HuH-7 (cell line): ENCODE data around the gene MUC4.
"Not testable (repeated sequence)": the region's sequence is repeated elsewhere in the genome, so short reads cannot be mapped to it uniquely, and the experiment has no call there.

Experiments used
- DNase-seq: peaks from one replicate; pipeline ENCODE4 v3.0.0; 2011; ENCODE audit warnings: low spot score

MUC4 gene

DNA sequence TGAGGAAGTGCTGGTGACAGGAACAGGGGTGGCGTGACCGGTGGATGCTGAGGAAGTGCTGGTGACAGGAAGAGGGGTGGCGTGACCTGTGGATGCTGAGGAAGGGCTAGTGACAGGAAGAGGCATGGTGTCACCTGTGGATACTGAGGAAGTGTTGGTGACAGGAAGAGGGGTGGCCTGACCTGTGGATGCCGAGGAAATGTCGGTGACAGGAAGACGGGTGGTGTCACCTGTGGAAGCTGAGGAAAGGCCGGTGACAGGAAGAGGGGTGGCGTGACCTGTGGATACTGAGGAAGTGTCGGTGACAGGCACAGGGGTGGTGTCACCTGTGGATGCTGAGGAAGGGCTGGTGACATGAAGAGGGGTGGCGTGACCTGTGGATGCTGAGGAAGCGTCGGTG is 30.5 kb downstream of the MUC4 start:
- DNase-seq = not testable (repeated sequence)

DNA sequence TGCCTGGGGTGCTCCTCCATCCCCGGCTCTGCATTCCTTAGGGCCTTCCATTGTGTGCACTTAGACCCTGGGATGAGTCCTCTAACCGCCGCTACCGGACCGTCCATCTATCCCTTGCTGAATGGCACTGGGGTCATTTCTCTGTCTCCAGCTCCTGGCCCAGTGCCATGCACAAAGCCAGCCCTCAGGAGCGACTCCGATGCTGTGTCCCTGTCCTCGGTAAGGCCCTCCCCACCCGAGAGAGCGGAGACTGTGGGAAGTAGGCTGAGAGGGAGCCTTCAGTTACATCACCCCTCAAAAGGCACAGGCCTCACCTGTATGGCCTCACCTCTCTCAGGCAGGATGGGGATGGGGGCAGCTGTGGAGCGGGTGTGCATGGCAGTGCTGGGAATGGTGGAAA is 33.8 kb downstream of the MUC4 start:
- no peak for DNase-seq

DNA sequence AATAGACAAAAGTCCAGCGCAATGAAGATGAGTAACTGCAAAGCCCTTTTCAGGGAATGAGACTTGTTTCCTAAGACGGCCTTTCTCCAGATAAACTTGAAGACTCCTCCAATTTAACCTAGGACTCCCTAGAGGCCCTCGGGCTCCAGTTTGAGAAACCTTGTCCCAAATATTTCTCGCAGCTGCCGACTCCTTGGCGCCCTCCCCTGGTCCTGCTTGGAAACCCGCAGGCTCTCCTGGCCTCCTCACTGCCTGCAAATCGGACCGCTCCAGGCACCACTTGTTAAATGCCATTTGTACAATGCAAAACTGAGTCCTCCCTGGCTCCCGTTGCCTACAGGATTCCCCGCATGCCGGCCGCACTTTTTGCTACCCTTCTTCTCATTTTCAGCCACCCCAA is 36.8 kb downstream of the MUC4 start:
- DNase-seq = peak; percentile 82

DNA sequence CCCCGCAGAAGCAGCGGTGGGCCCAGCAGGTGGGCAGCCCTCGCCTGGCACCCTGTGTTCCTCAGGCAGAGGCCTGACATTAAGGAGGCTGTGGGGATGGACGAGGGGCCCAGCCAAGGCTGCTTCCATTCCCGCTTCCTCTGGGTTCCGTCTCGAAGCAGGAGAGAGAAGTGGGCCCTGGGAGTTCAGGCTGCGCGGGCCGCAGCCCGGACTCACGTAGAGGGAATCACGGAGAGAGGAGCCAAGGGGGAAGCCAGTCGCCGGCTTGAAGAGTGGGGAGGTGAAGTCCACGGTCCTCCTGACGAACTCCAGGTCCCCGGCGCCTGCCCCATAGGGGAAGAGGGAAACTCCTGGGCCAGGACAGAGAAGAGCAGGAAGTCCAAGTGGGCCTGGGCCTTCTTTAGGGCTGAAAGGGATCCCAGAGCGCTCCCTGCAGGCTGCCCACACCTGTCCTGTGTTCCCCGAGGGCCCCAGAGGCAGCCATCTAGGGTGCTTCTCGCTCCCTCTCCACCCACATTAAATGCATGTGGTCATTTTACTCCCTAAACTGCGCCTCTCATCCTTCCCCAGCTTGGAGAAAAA is 37.7 kb downstream of the MUC4 start:
- DNase-seq = no peak

DNA sequence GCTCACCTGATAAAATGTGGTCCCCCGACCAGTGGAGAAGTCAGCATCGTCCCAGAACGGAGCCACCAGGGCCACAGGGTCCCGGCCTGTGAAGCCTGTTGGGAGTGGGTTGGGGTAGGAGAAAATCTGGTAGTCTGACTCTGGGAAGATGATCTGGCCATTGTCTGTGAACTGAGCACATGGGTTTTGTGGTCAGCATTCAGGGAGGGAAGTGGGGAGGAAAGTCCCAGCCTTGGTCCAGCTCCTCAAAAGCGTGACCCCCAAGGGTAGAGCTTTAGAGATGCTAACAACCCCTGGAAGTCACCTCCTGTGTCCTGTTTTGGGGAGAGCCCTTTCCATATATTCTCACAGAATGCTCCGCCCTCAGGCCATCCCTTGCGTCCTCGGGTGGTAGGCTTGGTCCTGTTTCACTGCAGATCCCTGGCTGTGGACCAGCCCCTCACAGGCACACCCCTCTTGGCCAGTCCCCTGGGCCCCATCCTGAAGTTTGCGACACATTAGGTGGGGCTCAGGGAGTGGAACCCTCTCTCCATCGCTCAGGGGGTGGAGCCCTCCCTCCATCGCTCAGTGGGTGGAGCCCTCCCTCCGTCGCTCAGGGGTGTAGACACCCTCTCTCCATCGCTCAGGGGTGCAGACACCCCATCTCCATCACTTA is 40.0 kb downstream of the MUC4 start:
- DNase-seq = no peak

DNA sequence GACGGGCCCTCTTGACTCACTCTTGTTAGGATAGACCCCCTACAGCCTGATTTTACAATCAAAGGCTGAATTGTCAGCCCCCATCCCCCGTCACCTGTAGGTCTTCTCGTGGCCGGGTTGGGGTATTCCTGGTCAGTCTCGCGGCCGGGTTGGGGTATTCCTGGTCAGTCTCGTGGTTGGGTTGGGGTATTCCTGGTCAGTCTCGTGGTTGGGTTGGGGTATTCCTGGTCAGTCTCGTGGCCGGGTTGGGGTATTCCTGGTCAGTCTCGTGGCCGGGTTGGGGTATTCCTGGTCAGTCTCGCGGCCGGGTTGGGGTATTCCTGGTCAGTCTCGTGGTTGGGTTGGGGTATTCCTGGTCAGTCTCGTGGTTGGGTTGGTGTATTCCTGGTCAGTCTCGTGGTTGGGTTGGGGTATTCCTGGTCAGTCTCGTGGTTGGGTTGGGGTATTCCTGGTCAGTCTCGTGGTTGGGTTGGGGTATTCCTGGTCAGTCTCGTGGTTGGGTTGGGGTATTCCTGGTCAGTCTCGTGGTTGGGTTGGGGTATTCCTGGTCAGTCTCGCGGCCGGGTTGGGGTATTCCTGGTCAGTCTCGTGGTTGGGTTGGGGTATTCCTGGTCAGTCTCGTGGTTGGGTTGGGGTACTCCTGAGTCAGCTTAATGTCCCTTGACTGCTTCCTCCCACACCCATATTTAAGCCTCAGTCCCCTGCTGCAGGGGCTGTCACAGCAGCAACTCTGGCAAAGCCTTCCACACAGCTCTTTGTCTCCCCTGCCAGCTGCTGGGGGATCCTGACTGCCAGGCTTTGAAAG is 40.7 kb downstream of the MUC4 start:
- not testable (repeated sequence) for DNase-seq

DNA sequence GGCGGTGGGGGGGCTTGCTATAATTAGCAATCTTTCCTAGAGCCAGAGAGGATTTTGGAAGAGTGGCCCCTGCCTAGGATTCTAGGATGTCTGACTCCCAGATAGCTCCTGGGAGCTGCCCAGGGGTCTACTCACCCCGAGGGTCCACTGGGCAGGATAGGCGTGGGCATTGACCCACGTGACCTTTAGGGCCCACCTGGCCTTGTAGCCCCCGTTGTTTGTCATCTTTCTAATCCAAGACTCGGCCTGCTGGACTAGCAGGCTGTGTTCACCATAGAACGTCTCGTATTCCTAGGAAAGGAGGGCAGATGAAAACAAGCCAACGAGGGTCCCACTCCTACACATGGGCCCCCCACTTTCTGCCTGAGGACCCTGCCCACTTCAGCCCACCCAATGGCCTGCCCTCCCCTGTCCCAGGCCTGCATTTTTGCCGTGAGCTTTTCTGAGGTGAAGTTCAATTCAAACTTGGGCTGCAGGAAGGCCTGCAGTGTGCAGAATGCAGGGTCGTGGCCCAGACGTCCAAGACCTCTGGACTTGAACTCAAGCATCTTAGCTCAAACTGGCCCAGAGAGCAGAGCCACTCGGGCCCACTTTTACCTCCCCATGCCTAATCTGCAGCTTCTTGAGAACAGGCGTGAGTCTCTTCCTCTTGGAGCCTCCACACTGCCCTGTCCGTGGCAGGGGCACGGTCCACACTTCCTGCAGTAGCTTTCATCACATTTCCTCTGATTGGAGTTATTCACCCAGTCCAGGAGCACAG is 41.5 kb downstream of the MUC4 start:
- DNase-seq = no peak

DNA sequence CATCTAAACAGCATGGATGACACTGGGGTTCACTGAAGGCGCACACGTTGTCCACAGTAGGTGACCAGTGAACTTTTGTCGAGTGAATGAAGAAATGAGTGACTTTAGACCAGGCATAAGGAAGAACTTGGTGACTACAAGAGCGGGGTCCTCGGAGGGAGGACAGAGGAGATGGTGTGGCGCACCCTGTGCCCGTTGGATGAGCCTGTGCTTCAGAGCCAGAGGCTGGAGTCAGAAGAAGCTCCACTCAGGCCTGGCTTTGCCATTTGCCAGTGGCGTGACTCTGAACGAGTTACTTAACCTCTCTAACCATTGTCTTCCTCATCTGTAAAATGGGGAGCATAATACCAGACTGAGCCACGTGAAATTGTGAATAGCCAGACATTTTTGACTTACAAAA is 42.2 kb downstream of the MUC4 start:
- DNase-seq = no peak

DNA sequence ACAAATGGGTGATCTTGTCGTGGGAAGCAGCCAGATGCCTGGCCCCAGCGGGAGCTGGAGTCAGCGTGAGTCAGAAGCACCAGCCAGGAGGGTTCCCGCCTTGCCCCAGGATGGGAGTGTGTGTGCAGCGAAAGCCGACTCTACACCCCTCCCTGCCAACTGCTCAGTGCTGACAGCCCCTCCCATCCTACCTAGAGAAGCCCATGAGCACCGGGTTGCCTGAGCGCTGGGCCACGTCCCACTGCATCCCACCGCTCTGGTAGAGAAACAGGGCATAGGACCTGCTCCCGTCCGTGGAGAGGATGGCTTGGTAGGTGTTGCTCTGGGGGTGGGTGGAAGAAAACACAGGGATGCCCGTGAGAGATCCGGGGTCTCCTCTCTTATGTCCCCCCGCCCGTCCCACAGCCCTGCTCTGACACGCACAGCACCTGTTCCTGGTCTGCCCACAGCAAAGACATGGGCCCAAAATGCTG is 42.9 kb downstream of the MUC4 start:
- DNase-seq = no peak

DNA sequence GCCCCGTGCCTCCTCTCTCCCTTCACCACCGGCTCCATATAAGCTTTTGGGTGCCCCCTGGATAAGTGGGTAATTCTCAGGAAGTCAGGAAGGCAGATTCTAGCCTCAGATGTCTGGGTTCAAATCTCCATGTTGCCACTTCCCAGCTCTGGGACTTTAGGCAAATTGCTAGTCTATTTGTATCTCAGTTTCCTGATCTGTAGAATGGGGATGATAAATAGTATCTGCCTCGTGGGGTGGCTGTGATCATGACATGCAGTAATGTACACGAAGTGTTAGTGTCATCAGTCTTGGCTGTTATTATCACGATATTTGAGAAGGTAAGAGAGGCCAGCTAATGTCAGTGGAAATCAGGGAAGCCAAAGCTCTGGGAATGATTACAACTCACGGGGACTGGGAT is 43.3 kb downstream of the MUC4 start:
- DNase-seq = no peak

DNA sequence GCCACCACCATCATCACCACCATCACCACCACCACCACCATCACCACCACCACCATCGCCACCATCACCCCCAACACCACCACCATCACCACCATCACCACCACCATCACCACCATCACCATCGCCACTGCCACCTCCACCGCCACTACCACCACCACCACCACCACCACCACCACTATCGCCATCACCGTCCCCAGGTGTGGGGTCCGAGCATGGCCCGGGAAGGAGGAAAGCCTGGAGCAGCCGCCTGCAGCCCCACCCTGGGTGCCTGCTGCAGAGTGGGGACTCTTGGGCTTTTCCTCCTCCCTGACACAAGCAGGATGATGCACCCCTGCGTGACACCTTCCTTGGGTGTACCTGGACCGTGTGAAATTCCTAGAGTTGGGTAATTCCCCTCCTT is 43.9 kb downstream of the MUC4 start:
- no peak for DNase-seq

DNA sequence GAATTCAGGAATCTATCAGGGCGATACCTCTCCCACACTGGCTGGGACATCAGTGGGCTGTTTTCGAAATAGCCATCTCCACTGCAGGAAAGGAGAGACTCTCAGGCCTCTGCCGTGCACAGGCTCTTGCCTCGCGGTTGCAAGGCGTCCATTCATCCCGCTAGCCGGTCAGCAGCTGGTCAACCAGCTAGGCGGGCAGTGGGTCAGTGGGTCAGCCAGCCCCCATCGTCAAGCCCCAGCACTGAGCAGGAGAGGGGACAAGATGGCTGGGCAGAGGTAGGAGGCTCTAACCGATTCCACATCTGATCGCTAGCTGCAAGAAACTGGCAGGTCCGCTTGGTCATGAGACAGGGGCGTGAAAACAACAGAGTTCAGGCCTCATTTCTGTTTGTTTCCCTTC is 45.1 kb downstream of the MUC4 start:
- no peak for DNase-seq

DNA sequence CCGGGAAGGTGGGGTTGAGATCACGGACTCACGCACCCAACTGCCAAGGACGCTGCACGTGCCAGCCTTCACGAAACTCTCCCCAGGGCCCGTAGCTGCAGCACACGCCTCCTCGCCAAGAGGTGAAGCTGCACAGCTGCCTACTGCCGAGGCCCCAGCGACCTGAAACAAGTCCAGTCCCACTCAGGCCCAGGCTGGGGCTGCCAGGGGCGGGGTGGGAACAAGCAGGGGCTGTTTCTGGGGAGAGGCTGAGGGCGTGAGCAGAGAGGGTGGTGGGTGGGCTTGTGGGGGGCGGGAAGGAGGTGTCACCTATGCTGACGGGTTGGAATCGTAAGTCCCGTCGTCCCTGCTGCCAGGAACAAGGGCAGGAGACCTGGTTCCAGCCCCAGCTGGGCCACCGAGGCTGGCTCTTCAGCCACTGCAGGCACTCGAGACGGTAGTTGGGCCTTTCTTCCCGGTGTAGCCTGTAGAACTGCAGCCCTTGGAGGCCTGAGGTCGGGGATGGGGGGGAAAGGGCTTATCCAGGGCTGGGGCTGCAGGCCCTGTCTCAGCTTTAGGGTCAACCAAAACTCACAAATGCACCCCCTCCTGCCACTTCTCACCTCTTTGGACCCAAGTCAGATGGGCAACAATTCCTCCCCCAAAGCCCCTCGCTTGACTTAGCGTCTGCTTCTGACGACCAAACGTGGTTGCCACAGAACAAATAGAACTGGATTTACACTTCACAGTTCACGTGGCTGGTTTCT is 46.6 kb downstream of the MUC4 start:
- DNase-seq = no peak

DNA sequence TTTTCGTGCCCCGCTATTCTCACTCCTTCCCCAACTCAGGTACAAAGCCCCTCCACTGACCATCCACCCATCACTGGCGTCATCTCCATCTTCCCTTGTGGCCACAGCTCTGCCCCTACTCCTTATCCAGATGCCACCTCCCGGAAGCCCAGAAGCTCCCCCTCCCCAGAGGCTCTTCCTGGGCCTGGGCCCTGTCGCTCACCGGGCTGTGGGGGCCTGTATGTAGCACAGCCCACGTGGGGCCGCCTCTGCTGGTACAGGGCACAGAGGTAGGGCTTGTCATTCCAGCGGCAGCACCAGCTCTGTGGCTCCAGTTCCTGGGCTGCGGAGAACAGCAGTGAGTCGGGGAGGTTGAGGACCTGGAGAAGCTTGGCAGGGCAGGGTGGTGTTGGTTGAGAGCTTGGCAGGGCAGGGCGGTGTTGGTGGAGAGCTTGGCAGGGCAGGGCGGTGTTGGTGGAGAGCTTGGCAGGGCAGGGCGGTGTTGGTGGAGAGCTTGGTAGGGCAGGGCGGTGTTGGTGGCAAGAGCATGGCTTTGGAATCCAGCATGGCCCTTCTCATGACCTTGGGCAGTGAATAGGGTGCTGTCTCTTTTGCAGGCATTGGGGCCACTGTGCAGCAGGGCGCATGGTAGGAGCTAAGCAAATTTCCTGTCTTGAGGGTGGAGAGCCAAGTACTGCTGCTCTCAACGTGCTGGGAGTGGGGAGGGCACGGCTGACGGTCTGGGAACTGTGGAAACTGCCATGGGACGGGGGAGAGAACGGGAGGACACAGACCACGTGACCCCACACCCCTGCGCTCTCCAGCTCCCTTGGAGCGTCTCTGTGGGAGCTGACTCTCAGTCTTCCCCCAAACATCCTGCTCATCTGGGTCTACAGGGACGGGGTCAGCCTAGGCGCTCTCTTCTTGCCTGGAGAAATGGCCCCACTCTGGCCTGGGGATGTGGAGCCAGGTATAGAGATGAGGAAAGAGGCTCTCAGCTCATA is 47.6 kb downstream of the MUC4 start:
- DNase-seq = no peak

DNA sequence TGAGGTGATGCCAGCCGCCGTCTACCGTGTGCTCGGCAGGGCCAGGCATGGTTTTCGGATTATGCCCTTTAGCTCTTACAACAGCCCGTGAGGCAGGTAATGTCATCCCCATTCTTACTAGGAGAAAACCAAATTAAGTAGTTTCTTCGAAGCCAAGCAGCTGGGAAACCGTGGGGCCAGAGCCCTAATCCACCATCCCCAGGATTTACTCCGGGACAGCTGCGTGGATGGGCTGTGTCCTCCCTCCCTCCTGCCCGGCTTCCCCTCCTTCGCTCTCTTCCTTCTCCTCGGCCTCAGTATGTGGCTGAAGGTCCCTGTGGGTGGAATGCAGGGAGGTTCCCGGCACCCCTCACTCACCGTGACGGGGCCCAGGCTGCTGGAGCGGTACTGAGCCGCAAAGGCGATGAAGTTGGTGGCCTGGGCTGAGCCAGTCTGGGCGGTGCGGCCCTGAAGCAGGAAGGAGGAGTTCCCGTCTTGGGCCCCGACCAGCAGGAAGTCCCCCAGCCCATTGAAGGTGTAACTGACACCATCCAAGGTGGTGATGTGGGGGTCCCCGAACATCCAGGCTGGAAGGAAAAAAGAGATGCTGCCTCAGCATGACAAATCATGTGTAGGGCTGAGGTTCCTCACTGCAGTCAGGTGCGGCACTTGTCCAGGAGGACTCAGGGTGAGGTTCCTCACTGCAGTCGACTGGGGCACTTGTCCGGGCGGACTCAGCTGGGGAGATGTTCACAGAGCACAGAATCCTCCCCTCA is 48.5 kb downstream of the MUC4 start:
- no peak for DNase-seq

DNA sequence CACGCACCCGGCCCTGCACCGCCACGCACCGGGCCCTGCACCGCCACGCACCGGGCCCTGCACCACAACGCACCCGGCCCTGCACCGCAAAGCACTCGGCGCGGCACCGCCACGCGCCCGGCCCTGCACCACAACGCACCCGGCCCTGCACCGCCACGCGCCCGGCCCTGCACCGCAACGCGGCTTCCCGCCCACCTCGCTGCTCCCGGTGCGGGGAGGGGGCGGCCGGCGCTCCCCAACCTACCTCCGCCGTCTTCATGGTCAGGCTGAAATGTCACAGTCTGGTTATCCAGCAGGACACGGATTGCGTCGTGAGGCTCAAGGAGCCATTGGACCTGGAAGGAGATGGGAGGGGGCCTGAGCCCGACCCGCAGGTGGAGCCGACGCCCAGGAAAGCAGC is 49.1 kb downstream of the MUC4 start:
- DNase-seq = no peak

DNA sequence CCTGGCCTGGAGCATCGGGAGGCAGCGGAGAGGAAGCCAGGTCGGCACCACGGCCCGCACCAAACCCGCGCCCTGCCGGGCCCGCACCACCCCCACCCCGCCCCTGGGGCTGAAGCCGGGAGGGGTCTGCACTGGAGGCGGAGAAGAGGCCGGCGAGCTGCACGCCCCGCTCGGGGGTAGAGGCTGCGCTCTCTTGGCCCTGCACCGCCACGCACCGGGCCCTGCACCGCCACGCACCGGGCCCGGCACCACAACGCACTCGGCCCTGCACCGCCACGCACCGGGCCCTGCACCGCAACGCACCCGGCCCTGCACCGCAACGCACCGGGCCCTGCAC is 49.5 kb downstream of the MUC4 start:
- DNase-seq = no peak

DNA sequence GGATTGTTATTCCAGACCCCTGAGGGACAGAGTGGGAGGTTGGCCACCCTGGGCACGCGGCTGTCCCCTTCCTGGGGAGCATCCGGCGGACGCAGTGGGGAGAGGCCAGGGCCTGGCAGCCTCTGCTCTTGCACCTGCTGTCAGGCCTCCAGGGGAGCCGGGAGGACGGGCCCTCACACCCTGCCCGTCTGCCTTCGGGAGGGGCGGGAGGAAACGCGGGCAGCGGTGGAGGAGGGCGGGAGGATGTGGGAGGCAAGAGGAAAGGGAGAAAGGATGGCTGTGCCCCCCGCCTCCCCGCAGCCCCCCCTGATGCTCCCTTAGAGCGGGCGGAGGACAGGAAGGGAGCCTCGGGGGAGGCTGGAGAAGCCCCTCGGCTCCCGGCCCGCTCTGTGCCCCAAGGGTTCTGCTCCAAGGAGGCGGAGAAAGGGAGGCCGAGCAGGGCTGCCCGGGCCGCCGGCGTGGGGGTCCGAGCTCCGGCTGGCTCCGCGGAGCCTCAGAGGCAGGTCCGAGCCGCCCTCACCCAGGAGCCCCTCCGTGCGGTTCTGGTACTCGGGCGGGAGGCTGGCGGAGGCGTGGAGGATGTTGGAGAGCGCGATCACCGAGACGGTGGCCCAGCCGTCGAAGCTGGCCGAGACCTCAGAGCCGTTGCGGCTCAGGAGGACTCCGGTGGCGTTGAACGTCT is 50.0 kb downstream of the MUC4 start:
- DNase-seq = no peak

DNA sequence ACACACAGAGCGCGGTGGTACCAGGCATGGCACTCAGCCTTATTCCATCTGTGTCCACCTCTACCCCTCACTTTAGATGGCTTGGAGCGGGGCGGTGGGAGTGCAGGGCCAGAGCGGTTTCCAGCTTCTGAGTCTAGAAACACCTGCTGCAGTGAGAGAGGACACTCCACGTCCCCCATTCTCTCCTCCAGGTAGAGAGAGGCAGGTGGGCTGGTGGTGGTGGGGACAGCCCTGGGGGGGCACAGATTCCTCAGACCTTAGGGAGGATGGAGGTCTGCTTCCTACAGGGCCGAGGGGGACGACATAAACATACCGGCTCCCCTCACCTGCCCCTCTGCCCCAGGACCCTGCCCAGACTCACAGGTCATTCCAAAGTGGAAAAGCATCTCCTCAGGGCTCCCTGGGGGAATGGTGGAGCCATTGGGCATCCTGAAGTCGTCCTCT is 50.6 kb downstream of the MUC4 start:
- DNase-seq = no peak
